HG02970 (cell line): ENCODE measurements around the gene ERF.

Source experiments
- ATAC-seq: cut with Tn5 transposase; IDR thresholded peaks from one replicate; pipeline ENCODE4 v1.9.1; 2021; ENCODE audit warnings: mild to moderate bottlenecking, moderate library complexity, moderate number of reproducible peaks; ENCODE audit not compliant: unreplicated experiment, low FRiP score

Gene ERF

GRCh38 chr19:42255766-42256745, 1.1 kb upstream of the ERF start:
- no peak for ATAC-seq

GRCh38 chr19:42254089-42254849, 659 bp downstream of the ERF start:
- no peak for ATAC-seq

- ATAC-seq = no peak
These were observed 1.5 kb downstream of the ERF start for GRCh38 chr19:42253245-42254088.

GRCh38 chr19:42252365-42253244, 2.3 kb downstream of the ERF start:
- ATAC-seq = no peak

- no peak for ATAC-seq
These were observed 3.2 kb downstream of the ERF start for GRCh38 chr19:42251572-42252358.

- ATAC-seq = no peak
These were observed 4.0 kb downstream of the ERF start for GRCh38 chr19:42250666-42251531.

- no peak for ATAC-seq
These were observed 4.7 kb downstream of the ERF start for GRCh38 chr19:42250183-42250665.

GRCh38 chr19:42249769-42250168, 5.2 kb downstream of the ERF start:
- ATAC-seq = no peak

GRCh38 chr19:42249149-42249750, 5.7 kb downstream of the ERF start:
- no peak for ATAC-seq

- ATAC-seq = no peak
These were observed 6.4 kb downstream of the ERF start for GRCh38 chr19:42248270-42249148.

- ATAC-seq = no peak
These were observed 7.2 kb downstream of the ERF start for GRCh38 chr19:42247640-42248199.

GRCh38 chr19:42246922-42247639, 7.8 kb downstream of the ERF start:
- no peak for ATAC-seq

- ATAC-seq = no peak
These were observed 8.6 kb downstream of the ERF start for GRCh38 chr19:42246143-42246921.

GRCh38 chr19:42245231-42245630, 9.7 kb downstream of the ERF start:
- ATAC-seq = no peak
